GM23338 (cell line): Measurements from ENCODE around the gene ANXA2R. TPM values are rescaled to one million over a fixed set of nuclear protein-coding genes. Genes with fewer than 3 reads are reported as not detected.

Source experiments
- ATAC-seq: fragments of 200-7000 bp; cut with Tn5 transposase; 3 replicates; pipeline ENCODE4 v1.9.1; 2020
- DNase-seq: peaks from one replicate; pipeline ENCODE4 v3.0.0-alpha.2; 2015; ENCODE audit warnings: low spot score
- H2AFZ ChIP-seq: fragments of 200-600 bp; sonication (generic); 2 replicates; pipeline ENCODE4 v1.8.0; 2016; ENCODE audit warnings: antibody characterized with exemption, mild to moderate bottlenecking, moderate library complexity
- H3F3A ChIP-seq: fragments of 200-600 bp; sonication (generic); replicated peaks from 2 replicates; pipeline ENCODE4 v1.8.0; 2017; ENCODE audit warnings: antibody characterized with exemption, mixed run types, low read depth
- H3K27ac ChIP-seq: fragments of 200-600 bp; sonication (generic); 2 replicates; pipeline ENCODE4 v1.6.1; 2016; ENCODE audit warnings: low read depth
- H3K27me3 ChIP-seq: fragments of 200-600 bp; sonication (generic); 2 replicates; pipeline ENCODE4 v1.8.0; 2016; ENCODE audit warnings: mild to moderate bottlenecking, mixed run types, moderate library complexity; ENCODE audit not compliant: insufficient read depth
- H3K36me3 ChIP-seq: fragments of 200-600 bp; sonication (generic); 2 replicates; pipeline ENCODE4 v1.8.0; 2016; ENCODE audit warnings: mild to moderate bottlenecking; ENCODE audit not compliant: insufficient read depth
- H3K4me1 ChIP-seq: fragments of 200-600 bp; sonication (generic); 2 replicates; pipeline ENCODE4 v1.8.0; 2016; ENCODE audit warnings: mild to moderate bottlenecking, moderate library complexity; ENCODE audit not compliant: insufficient read depth
- H3K4me2 ChIP-seq: fragments of 200-600 bp; sonication (generic); 2 replicates; pipeline ENCODE4 v1.7.1; 2017; ENCODE audit warnings: mixed run types
- H3K4me3 ChIP-seq: fragments of 200-600 bp; sonication (generic); 2 replicates; pipeline ENCODE4 v1.6.1; 2016; ENCODE audit warnings: mixed run types
- H3K79me2 ChIP-seq: fragments of 200-600 bp; sonication (generic); replicated peaks from 2 replicates; pipeline ENCODE4 v1.8.0; 2017; ENCODE audit warnings: mild to moderate bottlenecking; ENCODE audit not compliant: insufficient read depth
- H3K9me2 ChIP-seq: fragments of 200-600 bp; sonication (generic); 2 replicates; pipeline ENCODE4 v1.8.0; 2017; ENCODE audit not compliant: insufficient read depth
- H4K20me1 ChIP-seq: fragments of 200-600 bp; sonication (generic); replicated peaks from 2 replicates; pipeline ENCODE4 v1.8.0; 2017; ENCODE audit warnings: mild to moderate bottlenecking; ENCODE audit not compliant: insufficient read depth
- H3K27ac Mint-ChIP-seq: 2 replicates; pipeline ENCODE4 v1.8.0; 2020; ENCODE audit warnings: inconsistent platforms, mild to moderate bottlenecking, moderate library complexity, mixed read lengths
- H3K27me3 Mint-ChIP-seq: 3 replicates; pipeline ENCODE4 v1.8.0; 2022; ENCODE audit warnings: low read depth, mild to moderate bottlenecking, moderate library complexity, mixed read lengths, inconsistent platforms; ENCODE audit not compliant: insufficient read depth, poor library complexity
- H3K36me3 Mint-ChIP-seq: 3 replicates; pipeline ENCODE4 v1.8.0; 2021; ENCODE audit warnings: low read depth, mild to moderate bottlenecking, inconsistent platforms, moderate library complexity, mixed read lengths
- H3K4me1 Mint-ChIP-seq: 3 replicates; pipeline ENCODE4 v1.8.0; 2020; ENCODE audit warnings: mild to moderate bottlenecking, inconsistent platforms, mixed read lengths
- H3K4me3 Mint-ChIP-seq: 3 replicates; pipeline ENCODE4 v1.8.0; 2021; ENCODE audit warnings: moderate library complexity, mild to moderate bottlenecking, inconsistent platforms, mixed read lengths
- H3K9me3 Mint-ChIP-seq: 3 replicates; pipeline ENCODE4 v1.8.0; 2020; ENCODE audit warnings: moderate library complexity, mild to moderate bottlenecking, inconsistent platforms, mixed read lengths
- CREB1 ChIP-seq: fragments of 250-450 bp; sonication (Bioruptor Pico); IDR thresholded peaks from 2 replicates; pipeline ENCODE4 v1.5.0; 2020; ENCODE audit warnings: low read depth, mild to moderate bottlenecking, moderate library complexity
- EZH2 ChIP-seq: fragments of 200-600 bp; sonication (generic); IDR thresholded peaks from one replicate; pipeline ENCODE4 v1.8.0; 2017; ENCODE audit warnings: antibody characterized with exemption, mild to moderate bottlenecking, low read depth; ENCODE audit not compliant: unreplicated experiment
- EZH2phosphoT487 ChIP-seq: fragments of 200-600 bp; sonication (generic); IDR thresholded peaks from one replicate; pipeline ENCODE4 v1.8.1; 2018; ENCODE audit warnings: antibody characterized with exemption; ENCODE audit not compliant: unreplicated experiment
- POLR2AphosphoS5 ChIP-seq: IDR thresholded peaks from 2 replicates; pipeline ENCODE4 v1.6.1; 2016; ENCODE audit warnings: antibody characterized with exemption, low read depth
- STAT1 ChIP-seq: IDR thresholded peaks from one replicate; pipeline ENCODE4 v1.6.1; 2016; ENCODE audit warnings: antibody characterized with exemption; ENCODE audit not compliant: unreplicated experiment
- ZNF114 ChIP-seq: fragments of 250-450 bp; sonication (Bioruptor Pico); IDR thresholded peaks from 2 replicates; pipeline ENCODE4 v1.5.0; 2020; ENCODE audit warnings: mild to moderate bottlenecking, moderate library complexity
- polyA plus RNA-seq: library from polyadenylated mRNA; unstranded; fragments of >200 nt; fragmentation: Nextera tagmentation; extraction: Ambion mirVana; gene quantifications from 2 replicates; pipeline ENCODE4 v1.2.1, GENCODE V29; 2016
- total RNA-seq: library from RNA; depleted of rRNA; stranded (reverse); fragments of >200 nt; shearing (Covaris generic); gene quantifications from 2 replicates; pipeline ENCODE4 v1.2.3, GENCODE V29; 2014
- TF ChIP-seq, protein P1 (sequence below): IDR thresholded peaks from one replicate; pipeline ENCODE4 v1.6.1; 2018; ENCODE audit warnings: antibody characterized with exemption; ENCODE audit not compliant: unreplicated experiment
- TF ChIP-seq, protein P2 (sequence below), 2 experiments: fragments of 200-600 bp in 1 of 2; sonication (generic) in 1 of 2; conservative IDR thresholded peaks; 2 replicates each; pipeline versions ENCODE4 v1.5.1 to v1.6.1; 2016 to 2017; ENCODE audit warnings: antibody characterized with exemption in 2 of 2, low read depth in 2 of 2, mild to moderate bottlenecking in 2 of 2, moderate library complexity in 1 of 2
- TF ChIP-seq, protein P3 (sequence below): IDR thresholded peaks from 2 replicates; pipeline ENCODE4 v1.6.1; 2016; ENCODE audit warnings: antibody characterized with exemption

ANXA2R gene
- total and polyA plus RNA-seq, 2 experiments from 2014 or later = 0.21 TPM; not detected in 1

DNA sequence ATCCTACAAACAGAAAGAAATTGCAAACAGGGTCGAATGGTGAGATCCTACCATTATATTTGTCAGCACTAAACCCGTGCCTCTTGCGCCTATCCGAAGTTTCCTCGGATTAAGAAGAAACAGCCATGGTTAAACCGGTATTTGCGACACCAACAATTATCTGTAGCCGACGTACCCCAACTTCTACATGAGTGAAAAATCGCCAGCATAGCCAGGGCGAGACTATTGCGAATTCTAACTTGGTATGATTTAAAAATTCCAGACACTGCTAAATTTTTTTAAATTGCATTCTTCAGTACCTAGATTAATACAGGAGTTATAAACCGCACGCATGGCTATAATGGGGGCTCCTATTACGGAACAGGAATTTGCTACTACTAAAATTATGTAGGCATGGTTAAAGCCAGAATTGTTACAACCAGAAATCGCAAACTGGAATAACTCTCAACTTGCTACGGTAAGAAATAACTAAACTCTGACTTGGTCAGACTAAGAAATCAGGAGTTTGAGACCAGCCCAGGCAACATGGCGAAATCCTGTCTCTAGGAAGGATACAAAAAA lies 25.3 kb upstream of the ANXA2R start:
- TF ChIP-seq EZH2 (no peak), ZNF114 (CRISPR knock-in tag) (no peak), STAT1 (no peak), EZH2phosphoT487 (no peak), CREB1 (CRISPR knock-in tag) (no peak), POLR2AphosphoS5 (no peak)
- TF ChIP-seq, protein P1, sequence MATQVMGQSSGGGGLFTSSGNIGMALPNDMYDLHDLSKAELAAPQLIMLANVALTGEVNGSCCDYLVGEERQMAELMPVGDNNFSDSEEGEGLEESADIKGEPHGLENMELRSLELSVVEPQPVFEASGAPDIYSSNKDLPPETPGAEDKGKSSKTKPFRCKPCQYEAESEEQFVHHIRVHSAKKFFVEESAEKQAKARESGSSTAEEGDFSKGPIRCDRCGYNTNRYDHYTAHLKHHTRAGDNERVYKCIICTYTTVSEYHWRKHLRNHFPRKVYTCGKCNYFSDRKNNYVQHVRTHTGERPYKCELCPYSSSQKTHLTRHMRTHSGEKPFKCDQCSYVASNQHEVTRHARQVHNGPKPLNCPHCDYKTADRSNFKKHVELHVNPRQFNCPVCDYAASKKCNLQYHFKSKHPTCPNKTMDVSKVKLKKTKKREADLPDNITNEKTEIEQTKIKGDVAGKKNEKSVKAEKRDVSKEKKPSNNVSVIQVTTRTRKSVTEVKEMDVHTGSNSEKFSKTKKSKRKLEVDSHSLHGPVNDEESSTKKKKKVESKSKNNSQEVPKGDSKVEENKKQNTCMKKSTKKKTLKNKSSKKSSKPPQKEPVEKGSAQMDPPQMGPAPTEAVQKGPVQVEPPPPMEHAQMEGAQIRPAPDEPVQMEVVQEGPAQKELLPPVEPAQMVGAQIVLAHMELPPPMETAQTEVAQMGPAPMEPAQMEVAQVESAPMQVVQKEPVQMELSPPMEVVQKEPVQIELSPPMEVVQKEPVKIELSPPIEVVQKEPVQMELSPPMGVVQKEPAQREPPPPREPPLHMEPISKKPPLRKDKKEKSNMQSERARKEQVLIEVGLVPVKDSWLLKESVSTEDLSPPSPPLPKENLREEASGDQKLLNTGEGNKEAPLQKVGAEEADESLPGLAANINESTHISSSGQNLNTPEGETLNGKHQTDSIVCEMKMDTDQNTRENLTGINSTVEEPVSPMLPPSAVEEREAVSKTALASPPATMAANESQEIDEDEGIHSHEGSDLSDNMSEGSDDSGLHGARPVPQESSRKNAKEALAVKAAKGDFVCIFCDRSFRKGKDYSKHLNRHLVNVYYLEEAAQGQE = no peak
- TF ChIP-seq, protein P2, sequence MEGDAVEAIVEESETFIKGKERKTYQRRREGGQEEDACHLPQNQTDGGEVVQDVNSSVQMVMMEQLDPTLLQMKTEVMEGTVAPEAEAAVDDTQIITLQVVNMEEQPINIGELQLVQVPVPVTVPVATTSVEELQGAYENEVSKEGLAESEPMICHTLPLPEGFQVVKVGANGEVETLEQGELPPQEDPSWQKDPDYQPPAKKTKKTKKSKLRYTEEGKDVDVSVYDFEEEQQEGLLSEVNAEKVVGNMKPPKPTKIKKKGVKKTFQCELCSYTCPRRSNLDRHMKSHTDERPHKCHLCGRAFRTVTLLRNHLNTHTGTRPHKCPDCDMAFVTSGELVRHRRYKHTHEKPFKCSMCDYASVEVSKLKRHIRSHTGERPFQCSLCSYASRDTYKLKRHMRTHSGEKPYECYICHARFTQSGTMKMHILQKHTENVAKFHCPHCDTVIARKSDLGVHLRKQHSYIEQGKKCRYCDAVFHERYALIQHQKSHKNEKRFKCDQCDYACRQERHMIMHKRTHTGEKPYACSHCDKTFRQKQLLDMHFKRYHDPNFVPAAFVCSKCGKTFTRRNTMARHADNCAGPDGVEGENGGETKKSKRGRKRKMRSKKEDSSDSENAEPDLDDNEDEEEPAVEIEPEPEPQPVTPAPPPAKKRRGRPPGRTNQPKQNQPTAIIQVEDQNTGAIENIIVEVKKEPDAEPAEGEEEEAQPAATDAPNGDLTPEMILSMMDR (conservative IDR thresholded peaks at IDR 0.05; ENCODE audit: low read depth in 2 of 2) = no peak
- DNase-seq (peak; percentile 17), ATAC-seq (no peak)
- peak overlapping the region; percentile 97 for H3K4me3 Mint-ChIP-seq
- peak overlapping the region; percentile 94; the same call in 1 of the 2 replicates for H3K27ac Mint-ChIP-seq
- H3K4me1 Mint-ChIP-seq = peaks cover 23% of the 10 kb centered on the region; the same call in 2 of the 3 replicates
- peaks cover 9% of the 10 kb centered on the region for H3K36me3 Mint-ChIP-seq
- H3F3A ChIP-seq = 0 out of 2 replicates have a peak, but pooled peaks cover 15% of the 10 kb centered on the region
- H3K9me2 ChIP-seq = no peaks in the 10 kb centered on the region
- H2AFZ ChIP-seq = peak overlapping the region; percentile 100
- H3K27me3 Mint-ChIP-seq = peaks cover 8% of the 10 kb centered on the region
- H3K79me2 ChIP-seq = peaks cover 12% of the 10 kb centered on the region
- 0 out of 3 replicates have a peak, but pooled peaks cover under 1% of the 10 kb centered on the region for H3K9me3 Mint-ChIP-seq
- no peak overlapping the region for H3K27ac ChIP-seq
- H3K4me3 ChIP-seq = peak overlapping the region; percentile 86
- peaks cover 21% of the 10 kb centered on the region for H3K4me1 ChIP-seq
- H3K4me2 ChIP-seq = peak overlapping the region; percentile 83
- no peaks in the 10 kb centered on the region for H3K36me3 ChIP-seq
- no peaks in the 10 kb centered on the region for H4K20me1 ChIP-seq
- peaks cover 6% of the 10 kb centered on the region for H3K27me3 ChIP-seq

DNA sequence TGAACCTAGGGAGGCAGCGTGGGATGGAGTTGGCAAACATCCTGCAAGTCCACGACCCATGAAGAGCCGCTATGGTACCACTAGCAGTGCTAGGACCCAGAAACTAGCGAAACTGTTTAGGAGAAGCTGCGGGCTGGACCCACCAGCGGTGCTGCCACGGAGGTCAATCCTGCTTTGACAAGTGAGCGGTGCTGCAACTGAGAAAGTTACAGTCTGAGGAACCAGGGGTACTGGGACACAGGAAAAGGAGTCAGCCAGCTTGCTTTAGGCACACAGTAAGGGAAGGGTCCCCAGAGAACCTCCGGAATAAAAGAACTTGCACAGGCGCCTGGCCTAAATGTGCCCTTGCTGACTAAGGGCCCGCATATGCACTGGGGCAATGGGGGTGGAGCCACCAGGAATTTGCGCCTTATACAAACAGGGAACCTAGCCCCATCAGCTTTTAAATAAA lies 23.6 kb upstream of the ANXA2R start:
- Histone ChIP-seq H3K4me3 (peak overlapping the region; percentile 86), H3K27ac (peak overlapping the region; percentile 93), H3K27me3 (peaks cover 6% of the 10 kb centered on the region), H4K20me1 (no peaks in the 10 kb centered on the region), H3K9me2 (no peaks in the 10 kb centered on the region), H3K4me2 (peak overlapping the region; percentile 76), H3F3A (0 out of 2 replicates have a peak, but pooled peaks cover 15% of the 10 kb centered on the region), H3K36me3 (no peaks in the 10 kb centered on the region), H2AFZ (peak overlapping the region; percentile 57; the same call in 1 of the 2 replicates), H3K4me1 (peaks cover 21% of the 10 kb centered on the region), H3K79me2 (peaks cover 12% of the 10 kb centered on the region)
- peaks cover 3% of the 10 kb centered on the region; the same call in 1 of the 3 replicates for H3K36me3 Mint-ChIP-seq
- H3K4me3 Mint-ChIP-seq = peak overlapping the region; percentile 23; the same call in 1 of the 3 replicates
- H3K4me1 Mint-ChIP-seq = peaks cover 21% of the 10 kb centered on the region; the same call in 2 of the 3 replicates
- ATAC-seq (peak; percentile 4; the same call in 1 of the 3 replicates), DNase-seq (peak; percentile 62)
- H3K27me3 Mint-ChIP-seq = peaks cover 8% of the 10 kb centered on the region
- H3K27ac Mint-ChIP-seq = peak overlapping the region; percentile 66; the same call in 1 of the 2 replicates
- H3K9me3 Mint-ChIP-seq = peaks cover 2% of the 10 kb centered on the region; the same call in 1 of the 3 replicates
- TF ChIP-seq, protein P3, sequence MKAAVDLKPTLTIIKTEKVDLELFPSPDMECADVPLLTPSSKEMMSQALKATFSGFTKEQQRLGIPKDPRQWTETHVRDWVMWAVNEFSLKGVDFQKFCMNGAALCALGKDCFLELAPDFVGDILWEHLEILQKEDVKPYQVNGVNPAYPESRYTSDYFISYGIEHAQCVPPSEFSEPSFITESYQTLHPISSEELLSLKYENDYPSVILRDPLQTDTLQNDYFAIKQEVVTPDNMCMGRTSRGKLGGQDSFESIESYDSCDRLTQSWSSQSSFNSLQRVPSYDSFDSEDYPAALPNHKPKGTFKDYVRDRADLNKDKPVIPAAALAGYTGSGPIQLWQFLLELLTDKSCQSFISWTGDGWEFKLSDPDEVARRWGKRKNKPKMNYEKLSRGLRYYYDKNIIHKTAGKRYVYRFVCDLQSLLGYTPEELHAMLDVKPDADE = no peak
- TF ChIP-seq EZH2phosphoT487 = no peak
- TF ChIP-seq EZH2 = no peak
- no peak for TF ChIP-seq STAT1
